ENCODE measurements around the gene TAF1A.

TAF1A gene

DNA sequence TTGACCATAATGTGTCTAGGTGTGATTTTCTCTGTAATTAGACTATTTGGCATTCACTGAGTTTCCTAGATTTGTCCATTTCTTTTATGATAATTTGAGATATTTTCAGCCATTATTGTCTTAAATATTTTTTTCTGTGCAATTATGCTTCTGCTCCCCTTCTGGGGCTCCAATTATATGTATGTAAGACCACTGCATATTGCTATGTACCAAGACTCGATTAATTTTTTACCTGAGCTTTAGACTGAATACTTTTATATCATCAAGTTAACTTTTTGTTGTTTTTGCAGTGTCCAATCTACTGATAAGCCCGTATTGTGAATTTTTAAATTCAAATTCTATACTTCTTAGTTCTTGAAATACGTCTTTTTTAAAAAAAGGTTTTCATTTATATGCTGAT is 5.1 kb upstream of the TAF1A start:
- no peak for DNase-seq

DNA sequence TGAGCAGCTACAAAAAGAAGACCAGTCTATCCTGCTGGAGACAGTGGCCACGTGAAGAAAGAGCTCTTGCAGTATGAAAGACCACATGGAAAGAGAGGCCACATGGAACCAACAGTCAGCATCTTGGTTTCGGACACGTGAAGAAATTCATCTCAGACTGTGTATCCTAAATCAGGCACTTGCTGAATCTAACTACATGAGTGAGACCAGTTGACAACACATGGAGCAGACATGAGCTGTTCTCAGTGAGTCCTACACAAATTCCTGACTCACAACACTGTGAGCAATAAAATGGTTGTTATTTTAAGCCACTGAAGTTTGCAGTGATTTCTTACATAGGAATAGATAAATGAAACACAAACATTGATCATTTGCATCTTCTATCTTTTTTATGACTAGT is 2.4 kb upstream of the TAF1A start:
- no peak for DNase-seq

DNA sequence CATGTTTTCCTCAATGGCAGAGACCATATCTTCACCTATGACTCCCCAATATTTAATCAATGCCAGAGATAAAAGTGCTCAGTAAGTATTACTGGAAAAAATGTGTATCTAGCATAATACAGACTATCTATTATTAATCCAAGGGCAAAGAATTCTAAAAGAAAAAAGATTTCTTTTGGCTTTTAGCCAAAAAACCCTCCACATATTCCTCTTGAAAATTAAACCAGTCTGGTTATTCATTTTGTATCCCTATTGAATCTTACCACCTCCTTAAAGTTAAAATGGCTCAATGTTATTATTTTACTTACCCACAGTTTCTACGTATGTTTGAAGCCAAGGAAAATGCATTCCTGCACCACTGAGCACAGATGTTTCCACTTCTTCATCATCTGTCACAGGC is 1.6 kb downstream of the TAF1A start:
- no peak for DNase-seq

DNA sequence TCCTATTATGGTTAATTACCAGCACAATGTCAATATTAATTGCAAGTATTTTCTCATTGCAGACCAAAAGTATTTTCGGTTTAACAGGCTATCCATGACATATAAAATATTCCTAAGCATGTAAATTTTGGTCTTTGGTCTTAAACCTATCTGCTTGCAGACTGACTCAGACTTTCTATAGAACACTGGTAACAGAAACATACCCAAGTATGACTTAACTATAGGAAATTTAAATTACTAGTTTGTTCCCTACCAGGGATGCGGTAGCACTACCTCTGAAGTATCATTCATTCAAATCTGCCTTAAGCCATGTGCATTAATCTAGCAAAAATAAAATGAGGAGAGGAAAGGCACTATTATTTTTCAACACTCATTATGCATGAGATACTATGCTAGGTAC is 2.9 kb downstream of the TAF1A start:
- DNase-seq, result no peak

DNA sequence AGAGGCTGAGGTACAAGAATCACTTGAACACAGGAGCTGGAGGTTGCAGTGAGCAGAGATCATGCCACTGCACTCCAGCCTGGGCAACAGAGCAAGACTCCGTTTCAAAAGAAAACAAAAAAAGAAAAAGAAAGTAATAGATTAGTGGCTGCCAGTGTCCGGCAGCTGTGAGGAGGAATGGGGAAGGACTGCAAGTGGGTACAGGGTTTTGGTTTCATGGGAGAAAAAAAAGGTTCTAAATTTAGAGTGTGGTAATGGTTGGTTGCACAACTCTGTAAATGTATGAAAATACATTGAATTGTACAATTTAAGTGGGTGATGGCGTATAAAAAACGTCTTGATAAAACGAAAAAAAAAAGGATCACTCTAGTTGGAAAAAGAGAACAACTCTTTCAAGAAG is 6.7 kb downstream of the TAF1A start:
- no peak for DNase-seq

DNA sequence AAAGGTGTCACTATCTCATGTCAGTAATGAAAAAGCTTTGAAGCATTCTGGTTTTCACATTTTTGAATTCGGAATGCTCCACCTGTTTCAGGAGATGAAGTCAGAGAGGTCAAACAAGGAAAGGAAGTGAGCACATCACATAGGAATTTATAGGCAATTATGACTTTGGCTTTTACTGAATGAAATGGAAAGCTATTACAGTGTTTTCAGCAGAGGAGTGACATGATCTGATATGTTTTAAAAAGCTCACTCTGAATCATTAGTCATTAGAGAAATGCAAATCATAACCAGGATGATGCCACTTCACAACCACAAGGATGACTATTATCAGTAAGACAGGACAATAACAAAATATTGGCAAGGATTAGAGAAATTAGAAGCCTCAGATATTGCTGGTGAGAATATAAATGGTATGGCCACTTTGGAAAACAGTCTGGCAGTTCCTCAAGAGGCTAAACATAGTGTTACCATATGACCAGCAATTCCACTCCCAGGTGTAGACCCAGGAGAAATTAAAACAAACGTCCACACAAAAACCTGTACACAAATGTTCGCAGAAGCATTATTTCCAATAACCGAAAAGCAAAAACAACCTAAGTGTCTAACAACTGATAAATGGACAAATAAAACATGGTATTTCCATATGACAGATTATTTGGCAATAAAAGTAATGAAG is 7.5 kb downstream of the TAF1A start:
- DNase-seq, result no peak

DNA sequence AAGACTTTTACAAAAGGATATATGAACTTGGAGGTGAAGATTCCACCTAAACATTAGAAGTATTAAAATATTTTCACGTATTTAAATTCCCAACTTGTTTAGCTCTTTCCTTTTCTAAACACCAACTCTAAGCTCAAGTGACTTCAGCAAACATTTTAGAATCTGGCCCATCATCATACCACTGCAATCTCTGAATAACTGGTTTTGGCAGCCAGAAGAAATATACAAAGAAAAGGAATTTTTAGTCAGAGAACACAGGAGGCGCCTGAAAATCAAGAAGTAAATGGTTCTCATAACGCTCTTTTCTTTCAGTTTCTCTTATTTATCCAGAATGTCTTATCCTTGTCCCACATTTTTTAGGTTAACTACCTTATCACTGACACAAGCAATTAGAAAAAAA is 10.4 kb downstream of the TAF1A start:
- no peak for DNase-seq

DNA sequence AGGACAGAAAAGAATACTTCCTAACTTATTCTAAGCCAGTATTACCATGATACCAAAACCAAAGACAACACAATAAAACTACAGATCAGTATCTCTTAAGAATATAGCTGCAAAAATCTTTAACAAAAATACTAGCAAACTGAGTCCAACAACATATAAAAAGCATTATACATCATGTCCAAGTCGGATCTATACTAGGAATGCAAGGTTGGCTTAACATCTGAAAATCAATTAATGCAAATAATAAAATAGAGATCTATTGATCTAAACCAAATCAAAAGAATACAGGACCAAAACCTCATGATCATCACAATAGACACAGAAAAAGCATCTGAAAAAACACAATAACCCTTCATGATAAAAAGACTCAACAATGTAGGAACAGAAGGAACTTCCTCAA is 18.9 kb downstream of the TAF1A start:
- no peak for DNase-seq

DNA sequence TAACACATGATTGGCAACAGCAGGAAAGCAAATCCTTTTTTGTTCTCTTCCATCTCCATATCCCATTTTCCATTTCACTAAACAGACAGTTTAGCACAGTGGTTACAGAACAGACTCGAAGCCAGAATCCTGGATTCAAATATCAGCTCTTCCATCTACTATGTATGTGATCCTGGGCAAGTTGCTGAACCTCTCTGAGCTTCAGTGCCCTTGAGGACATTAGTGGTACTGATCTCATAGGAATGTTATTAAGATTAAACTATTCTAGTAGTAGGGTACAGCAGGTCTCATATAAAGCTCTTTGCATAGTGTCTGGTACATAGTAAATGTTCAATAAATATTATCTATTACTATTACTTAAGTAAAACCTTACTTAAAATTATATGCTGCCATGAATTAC is 28.1 kb downstream of the TAF1A start:
- no peak for DNase-seq

DNA sequence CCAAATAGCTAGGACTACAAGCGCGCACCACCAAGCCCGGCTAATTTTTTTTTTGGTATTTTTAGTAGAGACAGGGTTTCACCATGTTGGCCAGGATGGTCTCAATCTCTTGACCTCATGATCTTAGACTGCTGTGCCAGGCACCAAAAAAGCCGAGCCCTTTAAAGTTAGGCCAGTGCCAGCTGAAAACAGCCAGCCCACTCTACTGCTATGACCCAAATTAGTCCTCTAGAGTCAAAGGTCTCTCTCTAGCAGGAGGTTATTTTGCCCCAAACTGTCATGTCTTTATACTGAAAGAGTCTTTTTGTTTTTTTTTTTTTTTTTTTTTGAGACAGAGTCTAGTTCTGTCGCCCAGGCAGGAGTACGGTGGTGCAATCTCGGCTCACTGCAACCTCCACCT is 32.2 kb downstream of the TAF1A start:
- no peak for DNase-seq

DNA sequence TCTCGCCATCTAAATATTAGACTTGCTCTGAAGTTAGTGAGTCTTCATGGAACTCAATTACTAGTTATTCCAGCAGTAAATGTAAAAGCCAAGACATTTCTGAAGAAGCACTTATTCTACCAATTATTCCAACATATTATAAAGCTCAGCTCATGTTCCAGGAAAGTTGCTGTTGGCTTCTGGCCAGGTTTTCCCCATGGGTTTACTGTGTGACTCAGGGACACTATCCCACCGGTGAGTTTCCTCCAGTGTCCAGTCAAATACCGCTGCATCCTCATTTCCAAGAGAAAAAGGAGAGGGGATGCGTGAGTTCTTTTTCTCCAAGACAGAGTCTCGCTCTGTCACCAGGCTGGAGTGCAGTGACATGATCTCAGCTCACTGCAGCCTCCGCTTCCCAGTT is 32.6 kb downstream of the TAF1A start:
- DNase-seq, result no peak

DNA sequence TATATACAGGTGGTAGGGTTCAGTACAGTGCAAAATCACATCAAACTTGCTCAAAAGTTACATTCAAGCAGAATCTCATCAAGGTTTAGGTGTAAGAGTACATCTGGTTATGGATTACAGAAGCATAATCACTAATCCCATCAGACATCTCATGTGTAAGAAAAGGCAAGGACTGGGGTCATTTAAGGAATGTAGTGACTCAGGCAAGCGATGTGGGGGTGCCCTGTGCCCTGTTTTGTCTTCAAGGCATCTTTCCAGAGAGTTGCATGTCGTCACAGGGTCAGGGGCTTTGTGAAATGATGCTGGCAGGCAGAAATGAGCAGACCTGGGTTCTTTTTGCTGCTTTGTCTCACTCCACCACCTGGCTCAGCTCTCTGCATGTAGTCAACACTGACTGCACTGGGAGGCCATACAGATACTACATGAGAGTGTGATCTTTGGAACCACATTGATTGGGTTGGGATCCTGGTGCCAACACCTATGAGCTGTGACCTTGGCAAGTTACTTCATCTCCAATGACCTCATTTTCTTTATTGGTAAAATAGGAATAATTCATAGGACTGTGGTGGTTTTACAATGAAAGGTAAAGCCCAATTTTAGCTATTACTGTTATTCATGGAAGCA is 33.6 kb downstream of the TAF1A start:
- DNase-seq, result no peak

DNA sequence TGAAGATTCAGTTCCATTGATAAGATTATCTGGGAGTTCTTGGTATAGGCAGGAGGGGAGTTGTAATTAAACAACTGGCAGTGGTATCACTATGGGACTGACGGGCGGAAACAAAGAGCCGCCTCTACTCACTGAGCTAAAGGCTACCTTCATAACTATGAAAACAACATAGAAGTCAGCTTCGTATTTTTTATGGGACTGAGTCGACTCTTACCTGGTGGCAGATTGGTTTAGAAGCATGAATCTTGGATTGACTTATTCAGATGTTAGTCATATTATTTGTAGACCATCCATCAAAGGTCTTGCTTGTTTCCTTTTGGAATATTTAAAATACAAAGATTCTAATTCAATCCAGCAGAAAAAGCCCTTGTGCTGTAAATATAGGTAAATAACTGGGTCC is 35.6 kb downstream of the TAF1A start:
- DNase-seq, result no peak

DNA sequence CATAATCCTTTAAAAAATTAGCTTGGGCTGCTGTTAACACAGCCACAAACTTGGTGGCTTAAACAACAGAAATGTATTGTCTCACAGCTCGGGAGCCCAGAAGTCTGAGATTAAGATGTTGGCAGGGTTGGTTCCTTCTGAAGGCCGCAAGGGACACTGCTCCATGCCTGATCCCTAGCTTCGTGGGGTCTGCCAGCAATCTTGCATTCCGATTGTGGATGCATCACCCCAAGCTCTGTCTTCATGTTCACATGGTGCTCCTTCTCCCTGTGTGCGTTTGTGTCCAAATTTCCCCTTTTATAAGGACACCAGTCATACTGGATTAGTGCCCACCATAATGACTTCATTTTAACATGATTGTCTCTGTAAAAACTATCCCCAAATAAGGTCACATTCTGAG is 36.9 kb downstream of the TAF1A start:
- DNase-seq, result no peak

DNA sequence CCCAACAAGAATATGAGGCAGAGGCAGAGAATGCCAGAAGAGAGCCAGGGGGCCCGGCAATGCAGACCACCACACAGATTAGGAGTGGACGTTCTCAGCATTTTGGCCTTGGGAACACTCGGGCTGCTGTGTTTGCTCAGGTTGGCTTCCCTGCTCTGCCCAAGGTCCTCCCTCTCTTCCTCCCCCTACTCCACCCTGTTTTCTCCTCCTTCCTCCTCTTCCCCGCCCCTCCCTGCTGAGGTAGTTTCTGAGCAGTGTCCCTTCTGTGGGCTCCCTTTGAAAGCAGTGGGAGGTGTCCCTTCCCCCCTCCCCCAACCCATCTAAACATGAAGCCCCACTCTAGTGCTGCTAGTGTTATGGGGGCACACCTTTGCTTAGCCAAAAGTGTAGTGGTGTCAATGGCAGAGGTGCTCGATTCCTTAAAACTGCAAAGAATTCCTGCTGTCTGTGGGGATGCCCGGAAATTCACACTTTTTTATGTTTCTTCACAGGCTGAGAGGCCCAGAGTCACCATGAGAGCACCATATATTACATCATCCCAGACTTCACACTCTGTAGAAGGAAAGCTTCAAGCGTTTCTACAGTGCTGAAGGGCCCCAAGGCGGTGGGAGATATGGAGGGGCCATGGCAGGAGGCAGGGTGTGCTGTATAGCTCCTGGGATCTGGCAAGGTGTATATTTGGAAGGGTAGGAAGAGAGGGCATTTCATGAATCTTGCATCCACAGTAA is 41.6 kb downstream of the TAF1A start, which contains the start of gene HHIPL2:
TSS of gene HHIPL2 (minus strand) at position 161 of the 728 bp plus-strand sequence. CDS start at position 101, 60 bp downstream.
- DNase-seq, result no peak

DNA sequence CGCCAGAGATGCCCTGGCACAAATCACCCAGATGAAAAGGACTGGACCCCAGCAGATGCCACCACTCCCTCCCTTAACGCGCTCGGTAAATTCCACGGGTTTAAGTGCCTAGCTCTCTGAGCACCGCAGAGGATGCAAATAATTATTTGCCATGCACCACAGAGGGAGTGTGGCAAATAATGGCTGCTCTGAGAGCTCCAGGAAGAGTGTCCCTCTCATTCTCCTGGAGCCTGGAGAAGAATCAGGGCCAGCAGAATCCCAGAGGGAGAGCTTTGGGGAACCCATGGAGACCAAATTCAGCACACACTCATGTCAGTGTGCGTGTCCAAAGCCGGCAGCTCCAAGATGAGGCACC is 42.5 kb downstream of the TAF1A start:
- DNase-seq, result no peak

DNA sequence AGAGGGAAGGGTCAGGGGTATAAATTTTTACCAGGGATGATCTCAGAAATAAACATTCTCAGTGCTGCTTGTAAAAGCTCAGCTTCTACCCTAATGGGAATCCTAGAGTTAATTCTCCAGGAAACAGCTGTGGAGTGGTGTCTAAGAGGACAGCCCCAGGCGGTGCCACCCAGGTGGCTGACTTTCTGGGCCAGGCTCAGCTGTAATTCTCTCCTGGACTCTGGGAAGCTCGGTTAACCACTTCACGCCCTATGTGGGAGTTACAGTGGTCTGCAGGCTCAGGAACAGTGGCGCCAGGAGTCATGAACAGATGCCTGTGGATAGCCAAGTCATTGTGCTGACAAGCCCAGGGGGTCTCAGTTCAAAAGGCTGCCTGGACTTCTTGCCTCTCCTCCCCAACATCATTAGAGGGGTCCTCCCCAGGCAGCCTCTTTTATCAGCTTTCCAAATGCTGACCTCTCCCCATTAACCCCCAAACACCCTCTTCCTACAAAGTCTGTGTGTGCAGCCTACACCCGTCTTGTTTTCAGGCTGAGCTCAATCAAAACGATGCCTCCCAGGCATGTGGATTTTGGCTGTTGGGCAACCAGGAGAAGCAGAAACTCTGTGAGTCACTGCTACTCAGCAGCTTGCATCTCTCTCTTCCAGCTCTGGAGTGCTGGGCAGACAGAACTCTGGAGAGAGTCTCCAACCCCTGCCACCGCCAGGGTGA is 43.0 kb downstream of the TAF1A start:
- no peak for DNase-seq

DNA sequence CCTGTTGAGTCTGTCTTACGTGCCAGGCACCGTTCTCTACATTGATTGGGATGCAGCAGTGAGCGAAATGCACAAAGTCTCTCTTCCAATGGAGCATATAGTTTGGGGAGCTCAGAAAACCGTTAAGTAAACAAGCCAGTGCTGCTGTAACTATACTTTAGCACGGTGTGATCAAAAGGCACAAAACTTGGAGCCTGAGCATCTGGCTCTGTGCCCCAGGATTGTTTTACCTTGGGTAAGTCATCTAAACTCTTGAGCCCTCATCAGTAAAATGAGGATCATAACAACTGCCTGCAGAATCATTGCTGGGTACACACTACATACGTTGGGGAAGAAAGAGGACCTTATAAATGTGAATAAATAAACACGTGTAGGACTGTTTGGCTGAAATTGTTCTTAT is 43.6 kb downstream of the TAF1A start:
- DNase-seq, result no peak

DNA sequence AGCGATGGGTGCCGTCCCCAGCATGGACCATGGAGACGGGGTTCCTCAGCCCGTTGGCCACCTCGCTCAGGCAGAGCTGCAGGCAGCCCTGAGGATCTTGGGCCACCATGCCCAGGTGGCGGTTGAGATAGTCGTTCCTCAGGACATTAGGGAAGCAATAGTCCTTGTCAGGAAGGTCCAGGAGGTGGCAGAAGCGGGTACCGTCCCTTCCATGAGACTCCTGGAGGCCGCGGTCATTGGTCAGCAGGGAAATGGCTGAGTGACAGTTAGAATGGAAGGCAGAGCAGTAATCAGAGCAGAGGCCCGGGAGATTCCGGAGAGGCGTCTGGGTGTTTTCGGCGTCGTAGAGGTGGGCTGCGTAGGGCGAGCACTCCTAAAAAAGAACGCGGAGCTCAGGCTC is 45.9 kb downstream of the TAF1A start:
- no peak for DNase-seq

DNA sequence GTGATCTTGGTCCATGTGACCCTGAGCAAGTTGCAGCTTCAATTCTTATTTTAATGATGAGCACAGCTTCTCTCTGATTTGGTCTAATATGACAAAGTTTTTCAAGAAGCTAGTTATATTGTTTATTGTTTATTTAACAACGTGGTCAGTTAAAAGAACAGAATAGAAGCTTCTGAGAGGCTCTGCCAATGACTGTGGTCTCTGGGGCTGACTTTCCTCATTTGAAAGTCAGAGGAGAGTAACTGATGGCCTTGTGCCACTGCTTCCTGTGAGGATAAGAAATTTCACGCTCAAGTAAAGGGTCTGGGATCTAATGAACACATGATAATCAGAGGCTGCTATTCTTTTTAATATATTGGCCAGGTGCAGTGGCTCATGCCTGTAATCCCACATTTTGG is 49.1 kb downstream of the TAF1A start:
- DNase-seq, result no peak

DNA sequence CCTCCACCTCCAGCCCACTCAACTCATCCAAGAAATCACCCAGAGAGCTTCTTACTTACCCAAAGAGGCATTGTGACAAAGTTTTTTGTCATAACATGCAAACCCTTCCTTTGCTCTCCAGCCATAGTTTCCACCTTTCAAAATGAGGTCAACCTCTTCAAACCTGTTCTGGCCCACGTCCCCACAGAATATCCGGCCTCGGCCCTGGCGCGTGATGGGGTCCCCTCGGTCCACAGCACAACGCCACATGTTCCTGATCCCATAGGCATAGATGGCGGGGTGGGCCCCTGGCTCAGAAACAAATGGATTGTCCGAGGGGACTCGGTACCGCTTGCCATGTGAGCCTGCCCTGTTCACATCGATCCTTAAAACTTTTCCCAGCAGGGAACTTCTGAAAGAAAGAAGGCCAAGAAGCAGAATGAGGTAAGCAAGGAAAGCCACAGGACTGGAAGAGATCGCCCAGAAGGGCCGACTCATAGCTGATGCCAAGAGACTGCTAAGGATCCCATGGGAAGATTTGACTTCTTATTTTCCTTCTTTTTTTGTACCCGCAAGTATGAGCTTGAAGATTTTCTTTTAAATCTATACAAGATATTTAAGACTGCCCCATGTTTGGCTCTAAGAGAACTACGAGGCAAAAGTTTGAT is 49.7 kb downstream of the TAF1A start:
- DNase-seq, result no peak

DNA sequence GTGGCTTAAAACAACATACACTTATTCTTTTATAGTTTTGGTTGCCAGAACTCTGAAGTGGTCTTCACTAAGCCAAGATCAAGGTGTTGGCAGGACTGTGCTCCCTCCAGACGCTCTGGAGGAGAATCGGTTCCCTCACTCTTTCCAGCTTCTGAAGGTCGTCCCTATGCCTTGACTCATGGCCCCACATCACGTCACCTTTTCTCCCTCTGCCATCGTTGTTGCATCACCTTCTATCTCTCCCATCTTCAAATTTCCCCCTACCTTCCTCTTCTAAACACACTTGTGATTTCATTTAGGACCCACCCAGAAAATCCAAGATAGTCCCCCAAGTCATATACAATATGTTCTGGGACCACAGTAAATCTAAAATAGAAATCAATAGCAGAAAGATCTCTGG is 54.3 kb downstream of the TAF1A start:
- DNase-seq, result no peak

DNA sequence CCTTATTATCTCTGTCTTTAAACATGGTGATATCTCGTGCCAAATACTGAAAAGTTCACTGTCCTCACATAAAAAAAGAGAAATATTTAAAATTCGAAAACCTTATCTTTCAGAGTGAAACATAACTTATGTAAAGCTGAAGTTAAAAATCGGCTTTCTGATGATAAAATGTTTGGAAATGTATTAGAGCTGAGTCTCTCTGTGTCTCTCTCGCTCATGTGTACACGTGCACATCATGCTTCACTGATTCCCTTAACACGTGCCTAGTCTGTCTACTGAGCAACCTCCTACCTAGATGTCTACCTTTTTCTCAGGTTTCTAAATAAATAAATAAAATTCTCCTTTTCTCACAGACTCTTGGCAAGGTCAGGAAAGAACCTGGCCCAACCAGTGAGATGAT is 58.9 kb downstream of the TAF1A start:
- no peak for DNase-seq

Measured in activated naive CD4-positive, alpha-beta T cell treated with anti-CD3 and anti-CD28 coated beads, Interleukin-2, amount 50 U/mL, for 16 hours (primary cell).